Measurements from ENCODE around the gene MLLT6. TPM values are rescaled to one million over a fixed set of nuclear protein-coding genes. Genes with fewer than 3 reads are reported as not detected.

The MLLT6 gene
- polyA plus RNA-seq, 3 donors, result 74.2 to 131 (median 127) TPM

GRCh38 chr17:38752308-38753070 lies 47.4 kb downstream of the MLLT6 start, which contains the start of gene PSMB3:
PSMB3 (plus strand) TSS chr17:38752741; CDS start chr17:38752827, 86 bp downstream.
- peak; percentile 99 for DNase-seq

GRCh38 chr17:38753071-38753506 lies 48.0 kb downstream of the MLLT6 start:
- DNase-seq, result no peak

- no peak for DNase-seq
Observed at GRCh38 chr17:38761612-38762011, 56.5 kb downstream of the MLLT6 start.

GRCh38 chr17:38762231-38762630 lies 57.2 kb downstream of the MLLT6 start:
- DNase-seq, result no peak

- DNase-seq, result no peak
Observed at GRCh38 chr17:38766341-38766740, 61.3 kb downstream of the MLLT6 start.

- DNase-seq, result no peak
Observed at GRCh38 chr17:38768417-38768816, 63.3 kb downstream of the MLLT6 start.

GRCh38 chr17:38773258-38773657 lies 68.2 kb downstream of the MLLT6 start:
- DNase-seq, result no peak

GRCh38 chr17:38777641-38778250 lies 72.7 kb downstream of the MLLT6 start:
- no peak for DNase-seq

Other genes with a start within 250 kb of the MLLT6 start
- 1 to 10 TPM; 4.2 to 6.7 (median 6.2) TPM for gene SRCIN1, start 99.3 kb upstream of the MLLT6 start, polyA plus RNA-seq (ENCODE audit: insufficient read length in 3 of 3)
- gene EPOP, start 30.3 kb upstream of the MLLT6 start, polyA plus RNA-seq (ENCODE audit: insufficient read length in 3 of 3), result 1 to 10 TPM; 1.6 to 1.7 (median 1.7) TPM
- gene CISD3, start 25.1 kb downstream of the MLLT6 start, polyA plus RNA-seq (ENCODE audit: insufficient read length in 3 of 3), result 10 to 100 TPM; 12.1 to 15.9 (median 13.7) TPM
- 10 to 100 TPM; 77.2 to 86.4 (median 86.2) TPM for gene PCGF2, start 43.1 kb downstream of the MLLT6 start, polyA plus RNA-seq (ENCODE audit: insufficient read length in 3 of 3)
- 100 to 1,000 TPM; 116 to 125 (median 123) TPM for gene PSMB3, start 47.5 kb downstream of the MLLT6 start, polyA plus RNA-seq (ENCODE audit: insufficient read length in 3 of 3)
- 10 to 100 TPM; 78.6 to 80.9 (median 78.6) TPM for gene PIP4K2B, start 94.3 kb downstream of the MLLT6 start, polyA plus RNA-seq (ENCODE audit: insufficient read length in 3 of 3)
- 10 to 100 TPM; 24.6 to 33.0 (median 28.6) TPM for gene CWC25, start 120.0 kb downstream of the MLLT6 start, polyA plus RNA-seq (ENCODE audit: insufficient read length in 3 of 3)
- 1,000 to 10,000 TPM; 2,304 to 2,705 (median 2,321) TPM for gene RPL23, start 148.4 kb downstream of the MLLT6 start, polyA plus RNA-seq (ENCODE audit: insufficient read length in 3 of 3)
- 100 to 1,000 TPM; 155 to 161 (median 157) TPM for gene LASP1, start 164.8 kb downstream of the MLLT6 start, polyA plus RNA-seq (ENCODE audit: insufficient read length in 3 of 3)

Measured in renal pelvis (tissue), 4 donors.